H1 (cell line): Measurements from ENCODE around the gene DBH. TPM values are rescaled to one million over a fixed set of nuclear protein-coding genes. Genes with fewer than 3 reads are reported as not detected.

Source experiments
- CEBPB ChIP-seq: IDR thresholded peaks from 2 replicates; pipeline ENCODE4 v1.6.1; 2012; ENCODE audit warnings: low read depth, low read length
- GTF2F1 ChIP-seq: IDR thresholded peaks from 2 replicates; pipeline ENCODE4 v1.6.1; 2012; ENCODE audit warnings: low read depth, low read length, improper control_type of control experiment, borderline replicate concordance
- MAFK ChIP-seq: IDR thresholded peaks from 2 replicates; pipeline ENCODE4 v1.6.1; 2012; ENCODE audit warnings: low read depth, mild to moderate bottlenecking, improper control_type of control experiment, low read length
- SIRT6 ChIP-seq: IDR thresholded peaks from one replicate; pipeline ENCODE4 v1.7.1; 2012; ENCODE audit warnings: low read length, inconsistent platforms
- SP2 ChIP-seq: IDR thresholded peaks from 2 replicates; pipeline ENCODE4 v1.6.1; 2012; ENCODE audit warnings: mild to moderate bottlenecking, low read length, inconsistent platforms
- TEAD4 ChIP-seq: IDR thresholded peaks from 2 replicates; pipeline ENCODE4 v1.6.1; 2012; ENCODE audit warnings: low read depth, low read length, inconsistent platforms, mixed read lengths
- polyA plus RNA-seq, 7 experiments: library from polyadenylated mRNA; depleted of rRNA in 3 of 7; stranded (reverse) in 5 of 7; unstranded in 2 of 7; fragments of >200 nt in 5 of 7; fragments of 200-250 nt in 2 of 7; gene quantifications; 1 replicate in 5 of 7; 2 replicates in 1 of 7; 4 replicates in 1 of 7; pipeline versions ENCODE4 v1.2.1 to v1.2.3, GENCODE V29; 2011 to 2013; ENCODE audit warnings: missing spikeins in 2 of 7, mixed read lengths in 2 of 7
- total RNA-seq: library from RNA; stranded (reverse); fragmentation: NEBNext Ultra II Directional; extraction: Animal tissue kit (Norgen Biotek cat#: 25700); gene quantifications from 2 replicates; pipeline ENCODE4 v1.2.1, GENCODE V29; 2021

DBH gene
- total and polyA plus RNA-seq, 2 of the 8 experiments (the other 6 are each of a cell fraction or from before 2014, with no cell fraction given) = 0.18 TPM; not detected in 1

DNA sequence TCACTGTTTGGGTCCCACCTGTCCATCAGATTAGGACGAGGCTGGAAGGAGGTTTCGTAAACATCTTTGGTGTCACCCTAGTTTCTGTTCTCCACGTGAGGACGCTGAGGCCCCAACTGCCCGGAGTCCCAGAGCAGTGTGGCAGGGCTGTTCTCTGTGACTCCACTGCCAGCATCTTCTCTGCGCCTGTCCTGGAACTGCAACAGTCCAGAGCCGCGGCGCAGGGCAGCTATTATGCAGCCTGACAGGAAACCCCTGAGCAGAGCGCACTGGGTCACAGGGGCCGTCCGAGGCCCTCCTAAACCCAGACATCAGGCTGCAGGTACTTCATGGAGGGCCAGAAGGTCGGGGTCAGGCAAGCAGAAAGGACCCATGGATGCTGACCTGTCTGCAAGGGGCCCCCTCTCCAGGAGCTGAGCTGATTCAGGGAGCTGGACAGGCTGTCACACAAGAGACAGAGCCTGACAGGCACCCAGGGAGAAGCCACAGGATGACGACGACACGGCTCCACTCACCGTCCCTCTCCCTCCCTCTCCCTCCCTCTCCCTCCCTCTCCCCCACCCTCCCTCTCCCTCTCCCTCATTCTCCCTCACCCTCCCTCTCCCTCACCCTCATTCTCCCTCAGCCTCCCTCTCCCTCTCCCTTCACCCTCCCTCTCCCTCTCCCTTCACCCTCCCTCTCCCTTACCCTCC is 31.7 kb downstream of the DBH start (continued):
- no peak for TF ChIP-seq TEAD4
- TF ChIP-seq CEBPB = no peak
- TF ChIP-seq MAFK = no peak
- TF ChIP-seq SIRT6 = no peak
- no peak for TF ChIP-seq GTF2F1
- no peak for TF ChIP-seq SP2
